HCT116 (cell line): ENCODE data around the gene POP5. TPM values are rescaled to one million over a fixed set of nuclear protein-coding genes. Genes with fewer than 3 reads are reported as not detected.
A peak's percentile ranks its signal among the peaks of the same experiment; 100 is the strongest.
"Not testable (repeated sequence)": the region's sequence is repeated elsewhere in the genome, so short reads cannot be mapped to it uniquely, and the experiment has no call there.

ENCODE experiments used
- ATAC-seq: fragments of 200-7000 bp; cut with Tn5 transposase; 2 replicates; pipeline ENCODE4 v1.9.1; 2020; ENCODE audit warnings: mild to moderate bottlenecking, moderate library complexity
- BruUV-seq: library from RNA; stranded (reverse); fragments of 400-500 nt; replicated peaks from 2 replicates; lab custom pipeline; 2021; lab: Mats Ljungman, UMichigan
- CTCF ChIA-PET: fragments of 300-600 bp; sonication (Branson Sonifier 250); formaldehyde crosslinking; loops from one replicate; lab custom pipeline; 2021; ENCODE audit warnings: antibody characterized with exemption; lab: Charles Lee
- POLR2A ChIA-PET: fragments of 300-600, 350-600 bp; sonication (Branson Sonifier 250); formaldehyde crosslinking; loops from one replicate; lab custom pipeline; 2021; ENCODE audit warnings: antibody characterized with exemption; lab: Charles Lee
- RAD21 ChIA-PET, 2 experiments: fragments of 300-600 bp; sonication (Branson Sonifier 250); formaldehyde crosslinking; loops; one replicate each; lab custom pipeline; 2023; ENCODE audit warnings: low total read pairs in 2 of 2; ENCODE audit not compliant: uncharacterized antibody in 2 of 2, unreplicated experiment in 2 of 2, low non-redundant PET in 1 of 2; lab: Charles Lee
- DNase-seq: peaks from one replicate; pipeline ENCODE4 v3.0.0-alpha.2; 2010; ENCODE audit warnings: low read depth, low spot score
- H2AFZ ChIP-seq: fragments of 200-600 bp; shearing (Covaris generic), sonication (generic); 2 replicates; pipeline ENCODE4 v1.6.1; 2017; ENCODE audit warnings: low read depth, mixed run types, mixed read lengths, antibody characterized with exemption, low read length; ENCODE audit not compliant: poor library complexity, severe bottlenecking
- H3K27ac ChIP-seq: 2 replicates; pipeline ENCODE4 v1.5.1; 2012; ENCODE audit warnings: low read depth, low read length
- H3K27me3 ChIP-seq: fragments of 200-600 bp; sonication (generic); 2 replicates; pipeline ENCODE4 v1.6.1; 2016; ENCODE audit warnings: mixed run types, low read length, mixed read lengths; ENCODE audit not compliant: insufficient read depth
- H3K36me3 ChIP-seq, 2 experiments: fragments of 200-500 bp in 1 of 2; fragments of 200-600 bp in 1 of 2; sonication (Bioruptor generic) in 1 of 2; sonication (generic) in 1 of 2; 2 replicates each; pipeline versions ENCODE4 v1.5.1 to v1.6.1; 2014 to 2016; ENCODE audit warnings: low read length in 2 of 2, inconsistent platforms in 1 of 2, mixed read lengths in 1 of 2, mixed run types in 1 of 2; ENCODE audit not compliant: insufficient read depth in 2 of 2, control insufficient read depth in 1 of 2
- H3K4me1 ChIP-seq, 2 experiments: fragments of 200-600 bp in 1 of 2; sonication (generic) in 1 of 2; 2 replicates each; pipeline versions ENCODE4 v1.5.1 to v1.6.1; 2012 to 2017; ENCODE audit warnings: low read length in 2 of 2, inconsistent platforms in 1 of 2, mild to moderate bottlenecking in 1 of 2, mixed read lengths in 1 of 2, mixed run types in 1 of 2, moderate library complexity in 1 of 2; ENCODE audit not compliant: insufficient read depth in 2 of 2, control insufficient read depth in 1 of 2
- H3K4me2 ChIP-seq: fragments of 200-600 bp; sonication (generic); 2 replicates; pipeline ENCODE4 v1.6.1; 2017; ENCODE audit warnings: mixed run types, low read length, mixed read lengths
- H3K4me3 ChIP-seq, 2 experiments: fragments of 200-600 bp in 1 of 2; sonication (generic) in 1 of 2; replicated peaks in 1 of 2; 2 replicates each; pipeline ENCODE4 v1.5.1; 2011 to 2016; ENCODE audit warnings: low read length in 2 of 2, control low read depth in 1 of 2, low read depth in 1 of 2, mild to moderate bottlenecking in 1 of 2, mixed read lengths in 1 of 2, mixed run types in 1 of 2
- H3K79me2 ChIP-seq: fragments of 200-600 bp; sonication (generic); 2 replicates; pipeline ENCODE4 v1.6.1; 2017; ENCODE audit warnings: mild to moderate bottlenecking, mixed run types, low read length, moderate library complexity, mixed read lengths; ENCODE audit not compliant: insufficient read depth
- H3K9ac ChIP-seq: fragments of 200-600 bp; sonication (generic); 2 replicates; pipeline ENCODE4 v1.6.1; 2016; ENCODE audit warnings: low read length, mixed read lengths
- H3K9me2 ChIP-seq: fragments of 200-600 bp; sonication (generic), shearing (Covaris generic); 2 replicates; pipeline ENCODE4 v1.6.1; 2017; ENCODE audit warnings: mixed run types, mild to moderate bottlenecking, moderate library complexity; ENCODE audit not compliant: insufficient read depth
- H3K9me3 ChIP-seq, 2 experiments: fragments of 200-500 bp in 1 of 2; fragments of 200-600 bp in 1 of 2; sonication (Bioruptor generic) in 1 of 2; sonication (generic) in 1 of 2; 2 replicates each; pipeline ENCODE4 v1.6.1; 2014 to 2017; ENCODE audit warnings: low read length in 2 of 2, mixed read lengths in 2 of 2, inconsistent platforms in 1 of 2, low read depth in 1 of 2, mild to moderate bottlenecking in 1 of 2, mixed run types in 1 of 2, moderate library complexity in 1 of 2; ENCODE audit not compliant: control insufficient read depth in 1 of 2, insufficient read depth in 1 of 2
- H4K20me1 ChIP-seq: fragments of 200-600 bp; sonication (generic), shearing (Covaris generic); 2 replicates; pipeline ENCODE4 v1.6.1; 2017; ENCODE audit warnings: mixed run types, mild to moderate bottlenecking, moderate library complexity; ENCODE audit not compliant: insufficient read depth
- ATF3 ChIP-seq: IDR thresholded peaks from 2 replicates; pipeline ENCODE4 v1.6.1; 2012
- CBX3 ChIP-seq: IDR thresholded peaks from 2 replicates; pipeline ENCODE4 v1.6.1; 2012; ENCODE audit warnings: low read depth
- EGR1 ChIP-seq: IDR thresholded peaks from 2 replicates; pipeline ENCODE4 v1.6.1; 2012; ENCODE audit warnings: low read depth
- FOSL1 ChIP-seq: IDR thresholded peaks from 2 replicates; pipeline ENCODE4 v1.6.1; 2012; ENCODE audit warnings: low read depth
- REST ChIP-seq: IDR thresholded peaks from 2 replicates; pipeline ENCODE4 v1.6.1; 2012; ENCODE audit warnings: low read depth
- SIN3A ChIP-seq: IDR thresholded peaks from 2 replicates; pipeline ENCODE4 v1.6.1; 2012; ENCODE audit warnings: low read depth
- SP1 ChIP-seq: IDR thresholded peaks from 2 replicates; pipeline ENCODE4 v1.6.1; 2012; ENCODE audit warnings: low read depth
- ZBTB33 ChIP-seq: IDR thresholded peaks from 2 replicates; pipeline ENCODE4 v1.6.1; 2011; ENCODE audit warnings: mild to moderate bottlenecking, low read length, moderate library complexity; ENCODE audit not compliant: insufficient replicate concordance; ENCODE audit errors: extremely low read depth
- intact Hi-C: fragments of 100-400 bp; cut with micrococcal nuclease; formaldehyde crosslinking; loops from 2 replicates; pipeline ENCODE4 v1.10.0; 2022
- total RNA-seq: library from RNA; stranded (reverse); gene quantifications from one replicate; pipeline ENCODE4 v1.2.1, GENCODE V29; 2021; ENCODE audit not compliant: unreplicated experiment

POP5 gene
- total RNA-seq, 1 experiment from 2014 or later = 66.9 TPM

GRCh38 chr12:120534203-120534702, 46.9 kb downstream of the POP5 start, which contains the start of gene RNF10 (continued):
- TF ChIP-seq FOSL1 (no peak), ATF3 (no peak), EGR1 (no peak)

- Histone ChIP-seq H3K27me3 (no peaks in the 10 kb centered on the region), H2AFZ (no peak overlapping the region), H3K9me3 (no peaks in the 10 kb centered on the region), H3K4me2 (no peak overlapping the region), H3K36me3 (peaks cover 4 to 13% of the 10 kb centered on the region in 2 experiments; a peak in 2 of 4 replicates), H4K20me1 (peaks cover 7% of the 10 kb centered on the region; the same call in 1 of the 2 replicates), H3K4me3 (no peak overlapping the region), H3K27ac (no peak overlapping the region), H3K4me1 (peaks cover 13 to 41% of the 10 kb centered on the region in 2 experiments; a peak in 3 of 4 replicates)
- ATAC-seq = no peak
- DNase-seq = no peak
- RAD21 ChIA-PET = no interaction called here
- CTCF ChIA-PET = no interaction called here
- no TSS peak for BruUV-seq
- no peak for TF ChIP-seq EGR1
- no peak for TF ChIP-seq CBX3
- TF ChIP-seq SP1 = no peak
- TF ChIP-seq SIN3A = no peak
- no peak for TF ChIP-seq REST
- TF ChIP-seq ZBTB33 = no peak
- TF ChIP-seq, all 23 proteins: peak for 0
- peaks cover 44% of the 10 kb centered on the region for H3K79me2 ChIP-seq
- no peaks in the 10 kb centered on the region for H3K9me2 ChIP-seq
- POLR2A ChIA-PET = no interaction called here
- intact Hi-C loops = loop anchor here (10.0 kb wide), 1 partner anchor 208 kb away; the partner anchor contains the start of gene PLA2G1B
- H3K9ac ChIP-seq = no peak overlapping the region
Observed at GRCh38 chr12:120532701-120533238, 48.4 kb downstream of the POP5 start.

- H3K4me3 ChIP-seq = peak overlapping the region in 1 of 2 experiments; percentile 97; a peak in 3 of 4 replicates
- CTCF ChIA-PET, H4K20me1 ChIP-seq, H3K36me3 ChIP-seq, DNase-seq, H3K9me3 ChIP-seq, BruUV-seq, H3K9me2 ChIP-seq, ATAC-seq, H3K27me3 ChIP-seq, H3K9ac ChIP-seq, H2AFZ ChIP-seq, RAD21 ChIA-PET: not testable (repeated sequence)
- H3K27ac ChIP-seq = peak overlapping the region; percentile 68; the same call in 1 of the 2 replicates
- peaks cover 6 to 21% of the 10 kb centered on the region in 2 experiments; a peak in 3 of 4 replicates for H3K4me1 ChIP-seq
- H3K79me2 ChIP-seq = peaks cover 20% of the 10 kb centered on the region
- intact Hi-C loops = loop anchor here (10.0 kb wide), 1 partner anchor 206 kb away; the partner anchor contains the start of gene PLA2G1B
- H3K4me2 ChIP-seq = peak overlapping the region; percentile 94
- POLR2A ChIA-PET = interaction anchor here (1.2 kb wide), 1 partner anchor 329 kb away, joined by 3 read pairs; the partner anchor contains the start of gene RPLP0
Observed at GRCh38 chr12:120530418-120530761, 50.8 kb downstream of the POP5 start.
